Heart right ventricle (tissue), 16 donors: Measurements from ENCODE around the gene SH3RF3. TPM values are rescaled to one million over a fixed set of nuclear protein-coding genes. Genes with fewer than 3 reads are reported as not detected.

Experiments
- ATAC-seq, 8 donors: fragments of 200-7000 bp; cut with Tn5 transposase; one replicate each; pipeline ENCODE4 v1.9.1; 2020; ENCODE audit warnings: mild to moderate bottlenecking in 8 of 8, moderate library complexity in 8 of 8, moderate number of reproducible peaks in 1 of 8
- DNase-seq, 2 donors: peaks; one replicate each; pipeline ENCODE4 v3.0.0-alpha.2; 2020
- H3K27ac ChIP-seq, 10 donors: fragments of 200-600 bp; sonication (generic) in 2 of 10; one replicate each; pipeline versions ENCODE4 v1.5.0 to v1.8.0; 2020 to 2022; ENCODE audit warnings: mild to moderate bottlenecking in 3 of 10
- H3K27me3 ChIP-seq, 7 donors: fragments of 200-600 bp; one replicate each; pipeline ENCODE4 v1.8.0; 2021 to 2022; ENCODE audit warnings: mild to moderate bottlenecking in 2 of 7
- H3K36me3 ChIP-seq, 9 donors: fragments of 200-600 bp; sonication (generic) in 1 of 9; one replicate each; pipeline versions ENCODE4 v1.5.0 to v1.8.0; 2020 to 2022; ENCODE audit warnings: mild to moderate bottlenecking in 2 of 9
- H3K4me1 ChIP-seq, 9 donors: fragments of 200-600 bp; sonication (generic) in 1 of 9; one replicate each; pipeline versions ENCODE4 v1.5.0 to v1.8.0; 2020 to 2022; ENCODE audit warnings: mild to moderate bottlenecking in 4 of 9
- H3K4me3 ChIP-seq, 10 donors: fragments of 200-600 bp; sonication (generic) in 2 of 10; one replicate each; pipeline versions ENCODE4 v1.5.0 to v1.8.0; 2020 to 2022; ENCODE audit warnings: mild to moderate bottlenecking in 7 of 10, moderate library complexity in 2 of 10
- H3K9me3 ChIP-seq, 11 donors: fragments of 200-600 bp in 10 of 11; sonication (generic) in 2 of 11; one replicate each; pipeline versions ENCODE4 v1.5.0 to v1.8.0; 2013 to 2022; ENCODE audit warnings: mild to moderate bottlenecking in 2 of 11, control low read depth in 1 of 11, moderate library complexity in 1 of 11
- CTCF ChIP-seq, 9 donors: fragments of 200-600 bp; sonication (generic) in 2 of 9; IDR thresholded peaks; one replicate each; pipeline versions ENCODE4 v1.5.0 to v1.8.0; 2021 to 2022; ENCODE audit warnings: antibody characterized with exemption in 9 of 9, mild to moderate bottlenecking in 5 of 9, moderate library complexity in 1 of 9
- WGBS, 2 donors: extraction: QIAGEN DNeasy Blood & Tissue Kit; methylation state at CpG; one replicate each; pipeline ENCODE4 v1.1.7; 2013; ENCODE audit warnings: inconsistent platforms in 1 of 2; 5-methylcytosine and 5-hydroxymethylcytosine counted together
- intact Hi-C, 10 donors: fragments of 100-400 bp; cut with DNase I; formaldehyde crosslinking; loops; one replicate each; pipeline versions ENCODE4 v1.11.1 to v1.14.2; 2022
- polyA plus RNA-seq, 2 donors: library from polyadenylated mRNA; stranded (reverse); fragments of 200-250 nt; gene quantifications; one replicate each; pipeline ENCODE4 v1.2.3, GENCODE V29; 2013
- total RNA-seq, 10 donors: library from RNA; stranded (reverse); fragmentation: NEBNext Ultra II Directional in 3 of 10; extraction: Animal tissue kit (Norgen Biotek cat#: 25700) in 3 of 10; gene quantifications; one replicate each; pipeline versions ENCODE4 v1.2.1 to v1.2.4, GENCODE V29; 2021 to 2023
- donor health status: Arrhythmogenic right ventricular cardiomyopathy.
- donor health status: ischemic (EF 13 %, LVEDD 7.1; RV severe dilation, severe dysfunction).
- donor health status: healthy with polysubstance abuse.
- donor health status: DM: no; HTN: yes; CAD: no.
- donor health status: DM: no; HTN: no; CAD: no.
- donor health status: ischemic (EF 25% LVEDD 6.9; RV normal size, moderate dysfunction).
- donor health status: ischemic (EF 25% LVEDD 5.7; RV mildly dilated, moderate dysfunction).
- donor health status: healthy.
- donor health status: DM: yes; HTN: yes; CAD: no.
- donor health status: Ischemic cardiomyopathy.
- donor health status: ischemic (EF 35%, LVEDD 5.7; RV mildly dilated, moderate dysfunction).
- donor health status: nonischemic (EF 11% LVEDD 7.7; RV severe dilation, severe dysfunction).
- donor health status: DM: yes; HTN: yes; CAD: no.
- donor health status: PGD.
- donor health status: ischemic (EF 29% LVEDD 5.4; RV normal size, mild dysfunction).
- donor health status: nonischemic (EF 23%, LVEDD 6.1; RV moderate dilation, normal function).

Gene SH3RF3
- total and polyA plus RNA-seq, 12 donors = 5.0 to 11.5 (median 8.6) TPM

- Histone ChIP-seq H3K4me3 (no peak overlapping the region), H3K4me1 (peaks cover 0 to 48% (median 21%) of the 10 kb centered on the region in 9 donors), H3K36me3 (no peaks in the 10 kb centered on the region), H3K27ac (peak overlapping the region in 9 of 10 donors; percentile 35 to 79 (median 56)), H3K9me3 (peaks cover 0 to 5% (median 0%) of the 10 kb centered on the region in 11 donors), H3K27me3 (no peaks in the 10 kb centered on the region)
- 58 to 69% methylated on average over 21 of the region's 21 CpGs for WGBS, 2 donors
- no peak for DNase-seq
- TF ChIP-seq CTCF (IDR thresholded peaks at IDR 0.05) = peak in 3 of 9 donors; percentile 31 to 39 (median 39)
- ATAC-seq = peak; percentile 35 to 81 (median 60)
- intact Hi-C loops = loop anchor here in 5 of 10 donors (2.0 to 10.0 kb wide), 4 partner anchors 73 to 77 kb away; partner anchors contain the start of gene SH3RF3 (in 4 of the 5)
Observed at GRCh38 chr2:109201465-109202327, 72.7 kb downstream of the SH3RF3 start.

DNA sequence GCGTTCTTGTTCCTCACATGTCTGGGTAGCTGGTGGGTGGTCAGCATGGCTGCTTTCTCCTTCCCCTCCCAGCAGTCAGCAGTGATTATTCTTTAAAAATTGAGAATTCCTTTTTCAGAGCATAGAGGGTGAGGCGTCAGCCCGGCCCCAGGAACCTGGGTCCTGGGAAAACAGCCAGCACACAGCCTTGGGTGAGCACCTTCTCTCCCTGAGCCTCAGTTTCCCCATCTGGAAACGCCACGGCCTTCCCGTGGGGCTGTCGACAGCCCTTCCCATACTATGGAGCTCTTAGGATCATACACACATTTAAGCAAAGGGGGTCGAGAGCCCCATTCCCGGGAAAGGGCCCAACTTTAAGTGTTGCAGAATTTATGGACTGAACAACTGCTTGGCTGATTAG is 73.5 kb downstream of the SH3RF3 start:
- DNase-seq (no peak), ATAC-seq (no peak)
- Histone ChIP-seq H3K27ac (peak overlapping the region in 1 of 10 donors; percentile 79), H3K4me1 (peaks cover 0 to 47% (median 19%) of the 10 kb centered on the region in 9 donors), H3K36me3 (no peaks in the 10 kb centered on the region), H3K4me3 (no peak overlapping the region), H3K27me3 (no peaks in the 10 kb centered on the region), H3K9me3 (peaks cover 0 to 5% (median 0%) of the 10 kb centered on the region in 11 donors)
- WGBS, 2 donors = 87 to 96% methylated on average over 9 of the region's 9 CpGs
- TF ChIP-seq CTCF (IDR thresholded peaks at IDR 0.05) = no peak
- intact Hi-C loops = loop anchor here in 3 of 10 donors (5.0 to 10.0 kb wide), 3 partner anchors 72 to 78 kb away; partner anchors contain the start of gene SH3RF3 (in 2 of the 3)

DNA sequence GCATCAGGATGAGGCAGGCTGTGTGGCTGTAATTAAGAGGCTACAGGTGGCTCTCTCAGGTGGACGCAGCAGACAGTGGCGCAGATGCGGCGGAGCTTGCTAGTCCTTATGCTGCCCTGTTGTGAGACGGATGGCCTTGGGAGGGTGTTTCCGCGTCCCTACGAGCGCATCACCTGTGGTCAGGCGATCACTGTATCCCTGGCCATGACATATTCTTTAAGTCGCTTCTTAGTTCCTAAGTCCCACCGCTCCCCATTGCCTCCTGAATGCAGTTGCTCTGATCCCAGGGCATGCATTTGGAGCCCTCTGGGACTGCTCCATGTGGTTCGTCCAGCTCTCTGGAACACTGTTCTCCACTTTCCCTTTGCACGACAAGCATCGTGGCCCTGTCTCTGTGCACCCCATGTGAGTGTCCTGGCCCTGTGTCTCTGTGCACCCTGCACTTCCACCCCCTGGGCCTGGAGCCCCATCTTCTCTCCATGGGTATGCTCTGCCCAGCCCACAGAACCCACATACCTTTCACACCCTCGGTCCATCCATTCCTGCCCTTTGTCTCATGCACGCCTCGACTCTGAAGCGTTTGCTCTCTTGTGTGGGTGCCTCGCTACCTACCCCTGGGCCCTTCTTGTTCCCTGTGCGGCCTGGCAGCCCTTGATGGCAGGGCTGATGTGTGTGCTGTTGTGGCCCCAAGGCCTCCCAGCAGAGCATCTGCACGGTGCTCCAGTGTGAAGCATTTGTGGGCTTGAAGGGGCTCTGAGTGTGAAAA is 74.4 kb downstream of the SH3RF3 start:
- peaks cover 0 to 12% (median 0%) of the 10 kb centered on the region in 11 donors for H3K9me3 ChIP-seq
- peaks cover 0 to 40% (median 18%) of the 10 kb centered on the region in 9 donors for H3K4me1 ChIP-seq
- H3K4me3 ChIP-seq = no peak overlapping the region
- H3K27me3 ChIP-seq = no peaks in the 10 kb centered on the region
- peak in 1 of 8 donors; percentile 5 for ATAC-seq
- H3K36me3 ChIP-seq = no peaks in the 10 kb centered on the region
- TF ChIP-seq CTCF (IDR thresholded peaks at IDR 0.05) = no peak
- DNase-seq = no peak
- WGBS, 2 donors = 95% methylated on average over 22 of the region's 22 CpGs
- intact Hi-C loops = loop anchor here in 3 of 10 donors (5.0 to 10.0 kb wide), 3 partner anchors 71 to 79 kb away; partner anchors contain the start of gene SH3RF3 (in 2 of the 3)
- H3K27ac ChIP-seq = no peak overlapping the region

DNA sequence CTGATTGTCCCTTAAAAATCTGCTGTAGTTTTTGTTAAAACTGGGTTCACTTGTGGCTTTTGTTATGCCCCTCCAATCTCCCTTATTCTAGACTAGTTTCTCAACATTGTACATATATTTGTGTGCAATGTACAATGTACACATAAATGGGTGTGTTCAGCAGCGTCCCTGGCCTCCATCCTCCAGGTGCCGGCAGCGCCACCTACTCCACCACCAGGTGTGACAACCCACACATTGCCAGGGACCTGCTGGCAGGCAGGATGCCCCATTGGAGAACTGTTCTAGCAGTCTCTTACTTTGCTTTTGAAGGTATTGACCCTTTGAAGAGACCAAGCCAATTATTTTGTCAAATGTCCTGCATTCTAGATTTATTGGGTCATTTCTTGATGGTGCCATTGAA is 75.4 kb downstream of the SH3RF3 start:
- DNase-seq (no peak), ATAC-seq (no peak)
- H3K27me3 ChIP-seq = no peaks in the 10 kb centered on the region
- H3K9me3 ChIP-seq = peaks cover 0 to 9% (median 0%) of the 10 kb centered on the region in 11 donors
- H3K4me3 ChIP-seq = no peak overlapping the region
- no peak overlapping the region for H3K27ac ChIP-seq
- TF ChIP-seq CTCF (IDR thresholded peaks at IDR 0.05) = no peak
- H3K4me1 ChIP-seq = peaks cover 0 to 47% (median 26%) of the 10 kb centered on the region in 9 donors
- WGBS, 2 donors = 96 to 98% methylated on average over 3 of the region's 3 CpGs
- intact Hi-C loops = loop anchor here in 3 of 10 donors (5.0 to 10.0 kb wide), 3 partner anchors 70 to 80 kb away; partner anchors contain the start of gene SH3RF3 (in 2 of the 3)
- no peaks in the 10 kb centered on the region for H3K36me3 ChIP-seq
